Liver (tissue), 9 donors: ENCODE results near the gene NDOR1. TPM values are rescaled to one million over a fixed set of nuclear protein-coding genes. Genes with fewer than 3 reads are reported as not detected.

Experiments used
- DNase-seq: peaks from one replicate; pipeline ENCODE4 v3.0.0-alpha.2; 2017; ENCODE audit warnings: low spot score
- H3K27ac ChIP-seq, 2 donors: one replicate each; pipeline ENCODE4 v1.7.0; 2013; ENCODE audit warnings: inconsistent platforms in 2 of 2, low read length in 2 of 2, control low read depth in 1 of 2, low read depth in 1 of 2, mild to moderate bottlenecking in 1 of 2
- H3K27me3 ChIP-seq, 4 donors: one replicate each; pipeline versions ENCODE4 v1.6.1 to v1.7.0; 2013; ENCODE audit warnings: low read length in 3 of 4, inconsistent platforms in 1 of 4, mild to moderate bottlenecking in 1 of 4, moderate library complexity in 1 of 4; ENCODE audit not compliant: control insufficient read depth in 4 of 4, insufficient read depth in 4 of 4
- H3K36me3 ChIP-seq, 4 donors: one replicate each; pipeline versions ENCODE4 v1.6.1 to v1.7.0; 2013; ENCODE audit warnings: low read length in 3 of 4, mild to moderate bottlenecking in 3 of 4, low read depth in 1 of 4, moderate library complexity in 1 of 4; ENCODE audit not compliant: control insufficient read depth in 4 of 4, insufficient read depth in 3 of 4
- H3K4me1 ChIP-seq, 4 donors: one replicate each; pipeline versions ENCODE4 v1.6.1 to v1.7.0; 2013; ENCODE audit warnings: low read length in 3 of 4, mild to moderate bottlenecking in 3 of 4, moderate library complexity in 1 of 4; ENCODE audit not compliant: control insufficient read depth in 4 of 4, insufficient read depth in 4 of 4
- H3K4me3 ChIP-seq, 3 donors: one replicate each; pipeline versions ENCODE4 v1.6.1 to v1.7.0; 2013; ENCODE audit warnings: low read length in 3 of 3, control low read depth in 1 of 3, low read depth in 1 of 3, mild to moderate bottlenecking in 1 of 3
- H3K9ac ChIP-seq, 2 donors: one replicate each; pipeline ENCODE4 v1.7.0; 2013; ENCODE audit warnings: low read length in 2 of 2, mild to moderate bottlenecking in 2 of 2, moderate library complexity in 2 of 2, control low read depth in 1 of 2, low read depth in 1 of 2
- H3K9me3 ChIP-seq, 4 donors: one replicate each; pipeline versions ENCODE4 v1.6.1 to v1.7.0; 2013; ENCODE audit warnings: low read length in 3 of 4; ENCODE audit not compliant: control insufficient read depth in 4 of 4
- ATF3 ChIP-seq: IDR thresholded peaks from 2 replicates; pipeline ENCODE4 v1.6.1; 2016; ENCODE audit warnings: antibody characterized with exemption
- CTCF ChIP-seq: fragments of 150-350 bp; IDR thresholded peaks from 2 replicates; pipeline ENCODE4 v1.5.1; 2017; ENCODE audit warnings: improper control_type of control experiment, low read depth, low read length; ENCODE audit not compliant: missing input control
- EGR1 ChIP-seq, 2 donors: IDR thresholded peaks; 2 replicates each; pipeline ENCODE4 v1.6.1; 2016 to 2018; ENCODE audit warnings: antibody characterized with exemption in 2 of 2, low read depth in 2 of 2
- FOXA1 ChIP-seq: IDR thresholded peaks from 2 replicates; pipeline ENCODE4 v1.6.1; 2016; ENCODE audit warnings: antibody characterized with exemption
- FOXA2 ChIP-seq: IDR thresholded peaks from 2 replicates; pipeline ENCODE4 v1.6.1; 2016; ENCODE audit warnings: antibody characterized with exemption
- GABPA ChIP-seq, 2 donors: IDR thresholded peaks in 1 of 2; conservative IDR thresholded peaks in 1 of 2; 2 replicates each; pipeline ENCODE4 v1.6.1; 2016; ENCODE audit warnings: antibody characterized with exemption in 2 of 2, mild to moderate bottlenecking in 1 of 2, moderate library complexity in 1 of 2
- HNF4A ChIP-seq, 2 donors: conservative IDR thresholded peaks; 2 replicates each; pipeline ENCODE4 v1.6.1; 2016; ENCODE audit warnings: antibody characterized with exemption in 2 of 2, mild to moderate bottlenecking in 2 of 2
- HNF4G ChIP-seq: IDR thresholded peaks from 2 replicates; pipeline ENCODE4 v1.6.1; 2016; ENCODE audit warnings: antibody characterized with exemption
- JUND ChIP-seq, 2 donors: IDR thresholded peaks; 2 replicates each; pipeline ENCODE4 v1.6.1; 2016; ENCODE audit warnings: antibody characterized with exemption in 2 of 2
- MAX ChIP-seq: IDR thresholded peaks from 2 replicates; pipeline ENCODE4 v1.6.1; 2016; ENCODE audit warnings: antibody characterized with exemption
- NR2F2 ChIP-seq: IDR thresholded peaks from 2 replicates; pipeline ENCODE4 v1.6.1; 2016; ENCODE audit warnings: antibody characterized with exemption
- RAD21 ChIP-seq, 2 donors: IDR thresholded peaks; 2 replicates each; pipeline ENCODE4 v1.6.1; 2016; ENCODE audit warnings: antibody characterized with exemption in 2 of 2, mild to moderate bottlenecking in 2 of 2
- REST ChIP-seq: IDR thresholded peaks from 2 replicates; pipeline ENCODE4 v1.6.1; 2016; ENCODE audit warnings: antibody characterized with exemption, mild to moderate bottlenecking
- RXRA ChIP-seq, 2 donors: IDR thresholded peaks; 2 replicates each; pipeline ENCODE4 v1.6.1; 2017 to 2018; ENCODE audit warnings: antibody characterized with exemption in 2 of 2, mild to moderate bottlenecking in 1 of 2
- SP1 ChIP-seq: IDR thresholded peaks from 2 replicates; pipeline ENCODE4 v1.6.1; 2018; ENCODE audit warnings: antibody characterized with exemption, mild to moderate bottlenecking
- TAF1 ChIP-seq: conservative IDR thresholded peaks from 2 replicates; pipeline ENCODE4 v1.6.1; 2016; ENCODE audit warnings: antibody characterized with exemption, mild to moderate bottlenecking
- YY1 ChIP-seq: IDR thresholded peaks from 2 replicates; pipeline ENCODE4 v1.6.1; 2016; ENCODE audit warnings: antibody characterized with exemption, mild to moderate bottlenecking
- ZBTB33 ChIP-seq: IDR thresholded peaks from 2 replicates; pipeline ENCODE4 v1.6.1; 2016; ENCODE audit warnings: antibody characterized with exemption
- WGBS: extraction: QIAGEN DNeasy Blood & Tissue Kit; methylation state at CpG from one replicate; pipeline ENCODE4 v1.1.7; 2013; 5-methylcytosine and 5-hydroxymethylcytosine counted together
- polyA plus RNA-seq, 2 donors: library from polyadenylated mRNA; stranded (reverse) in 1 of 2; unstranded in 1 of 2; fragments of 200-250 nt in 1 of 2; fragments of >200 nt in 1 of 2; fragmentation: Nextera tagmentation in 1 of 2; extraction: Ambion mirVana in 1 of 2; gene quantifications; one replicate each; pipeline versions ENCODE4 v1.2.1 to v1.2.3, GENCODE V29; 2013 to 2015
- total RNA-seq, 2 donors: library from RNA; depleted of rRNA; stranded (reverse); fragments of >200 nt; gene quantifications; one replicate each; pipeline ENCODE4 v1.2.3, GENCODE V29; 2014
- donor health status: healthy.
- donor health status: healthy.
- donor health status: healthy.
- donor health status: healthy.
- donor health status: healthy.

Gene NDOR1
- total and polyA plus RNA-seq, 4 donors: 2.5 to 4.7 (median 3.2) TPM

- 4% methylated on average over 88 of the region's 88 CpGs for WGBS
- H3K4me1 ChIP-seq: peaks cover 10 to 30% (median 19%) of the 10 kb centered on the region in 4 donors
- no peak for TF ChIP-seq TAF1
- TF ChIP-seq NR2F2: no peak
- TF ChIP-seq HNF4A (conservative IDR thresholded peaks at IDR 0.05): no peak
- TF ChIP-seq MAX: no peak
- no peak for TF ChIP-seq CTCF
- TF ChIP-seq RAD21 (IDR thresholded peaks at IDR 0.05): no peak
- no peak for TF ChIP-seq SP1
- no peak for TF ChIP-seq JUND (IDR thresholded peaks at IDR 0.05)
- no peak for TF ChIP-seq HNF4G
- TF ChIP-seq EGR1 (IDR thresholded peaks at IDR 0.05; ENCODE audit: low read depth in 2 of 2): no peak
- no peak for TF ChIP-seq RXRA (IDR thresholded peaks at IDR 0.05)
- no peak for TF ChIP-seq YY1
- TF ChIP-seq ZBTB33: no peak
- no peak for TF ChIP-seq FOXA2
- TF ChIP-seq REST: no peak
- TF ChIP-seq ATF3: no peak
- TF ChIP-seq GABPA (IDR thresholded peaks at IDR 0.05 in 1 of 2, conservative IDR thresholded peaks at IDR 0.05 in 1 of 2): no peak
- TF ChIP-seq FOXA1: no peak
- H3K27me3 ChIP-seq: no peaks in the 10 kb centered on the region
- no peak for DNase-seq
- H3K27ac ChIP-seq: peak within 1 kb of the TSS; percentile 34 to 84
- H3K9ac ChIP-seq: peak within 1 kb of the TSS in 1 of 2 donors; percentile 28
- no peaks in the 10 kb centered on the region for H3K36me3 ChIP-seq
- peak within 1 kb of the TSS; percentile 8 to 86 (median 34) for H3K4me3 ChIP-seq
- no peaks in the 10 kb centered on the region for H3K9me3 ChIP-seq
Measured at GRCh38 chr9:137222190-137223077, 16.9 kb downstream of the NDOR1 start, which contains the start of gene RNF208. TSS of gene RNF208 (minus strand) at chr9:137222240. CDS start at chr9:137221212, 1,028 bp downstream.
